Lung microvascular endothelial cell (primary cell): ENCODE data around the gene BRF1. TPM values are rescaled to one million over a fixed set of nuclear protein-coding genes. Genes with fewer than 3 reads are reported as not detected.

Source experiments
- DNase-seq, 2 donors: peaks; one replicate each; pipeline versions ENCODE4 v3.0.0 to v3.0.0-alpha.2; 2010; ENCODE audit warnings: low read depth in 2 of 2
- total RNA-seq: library from RNA; depleted of rRNA; stranded (reverse); fragments of >200 nt; gene quantifications from 2 replicates; pipeline ENCODE4 v1.2.1, GENCODE V29; 2014

BRF1 gene
- total RNA-seq, 1 donor from 2014 or later, result 34.7 TPM

GRCh38 chr14:105212541-105213300, 88.1 kb downstream of the BRF1 start:
- DNase-seq, result no peak

GRCh38 chr14:105211758-105212089, 89.1 kb downstream of the BRF1 start:
- no peak for DNase-seq

- no peak for DNase-seq
Measured at GRCh38 chr14:105211086-105211757, 89.6 kb downstream of the BRF1 start.

GRCh38 chr14:105210266-105211025, 90.4 kb downstream of the BRF1 start:
- no peak for DNase-seq

- no peak for DNase-seq
Measured at GRCh38 chr14:105209646-105210045, 91.2 kb downstream of the BRF1 start.

GRCh38 chr14:105209091-105209490, 91.7 kb downstream of the BRF1 start:
- DNase-seq, result no peak

GRCh38 chr14:105208738-105209075, 92.1 kb downstream of the BRF1 start:
- no peak for DNase-seq

GRCh38 chr14:105207996-105208737, 92.6 kb downstream of the BRF1 start:
- no peak for DNase-seq

- DNase-seq, result no peak
Measured at GRCh38 chr14:105207460-105207901, 93.3 kb downstream of the BRF1 start.

GRCh38 chr14:105206873-105207272, 93.9 kb downstream of the BRF1 start:
- no peak for DNase-seq

GRCh38 chr14:105205673-105206208, 95.1 kb downstream of the BRF1 start:
- DNase-seq, result no peak

- DNase-seq, result no peak
Measured at GRCh38 chr14:105204931-105205672, 95.7 kb downstream of the BRF1 start.

GRCh38 chr14:105204206-105204930, 96.4 kb downstream of the BRF1 start:
- peak in 1 of 2 donors; percentile 59 for DNase-seq

GRCh38 chr14:105203701-105204100, 97.1 kb downstream of the BRF1 start:
- no peak for DNase-seq

GRCh38 chr14:105203057-105203531, 97.7 kb downstream of the BRF1 start:
- DNase-seq, result peak; percentile 64 to 70

- no peak for DNase-seq
Measured at GRCh38 chr14:105201925-105202513, 98.8 kb downstream of the BRF1 start.

- peak in 1 of 2 donors; percentile 41 for DNase-seq
Measured at GRCh38 chr14:105201156-105201924, 99.5 kb downstream of the BRF1 start.

GRCh38 chr14:105200641-105201040, 100.2 kb downstream of the BRF1 start:
- DNase-seq, result no peak

- DNase-seq, result no peak
Measured at GRCh38 chr14:105200074-105200473, 100.7 kb downstream of the BRF1 start.
